H1 (cell line): ENCODE data around the gene DISC1. TPM values are rescaled to one million over a fixed set of nuclear protein-coding genes. Genes with fewer than 3 reads are reported as not detected.

Experiments
- CTCF ChIA-PET: fragments of 300-600 bp; sonication (Branson Sonifier 250); formaldehyde crosslinking; loops from one replicate; lab custom pipeline; 2021; ENCODE audit not compliant: partially characterized antibody; lab: Charles Lee
- POLR2A ChIA-PET: fragments of 300-600 bp; sonication (Branson Sonifier 250); formaldehyde crosslinking; loops from one replicate; lab custom pipeline; 2021; ENCODE audit warnings: inconsistent platforms; ENCODE audit not compliant: partially characterized antibody; lab: Charles Lee
- DNase-seq, 2 experiments: peaks; one replicate each; pipeline versions ENCODE4 v3.0.0 to v3.0.0-alpha.2; 2010 to 2022; ENCODE audit warnings: low spot score in 2 of 2, low read depth in 1 of 2, mixed read lengths in 1 of 2
- FAIRE-seq: peaks from 2 replicates; lab custom pipeline; 2011; peaks lifted over from hg19 to GRCh38; lab: Jason Lieb, UNC
- H2AFZ ChIP-seq: 2 replicates; pipeline ENCODE4 v1.8.1; 2012; ENCODE audit warnings: low read length, inconsistent platforms
- H2AK5ac ChIP-seq: 2 replicates; pipeline ENCODE4 v1.6.1; 2013; ENCODE audit warnings: low read depth, low read length
- H2BK120ac ChIP-seq: replicated peaks from 2 replicates; pipeline ENCODE3; 2013; ENCODE audit warnings: low read depth, low read length, inconsistent platforms
- H2BK12ac ChIP-seq: 2 replicates; pipeline ENCODE4 v1.6.1; 2013; ENCODE audit warnings: low read depth, low read length
- H2BK15ac ChIP-seq: 2 replicates; pipeline ENCODE4 v1.6.1; 2013; ENCODE audit warnings: low read length
- H2BK20ac ChIP-seq: 2 replicates; pipeline ENCODE4 v1.6.1; 2013; ENCODE audit warnings: low read length
- H2BK5ac ChIP-seq: 2 replicates; pipeline ENCODE4 v1.6.1; 2013; ENCODE audit warnings: low read depth, low read length
- H3K14ac ChIP-seq: 2 replicates; pipeline ENCODE4 v1.6.1; 2013; ENCODE audit warnings: inconsistent platforms; ENCODE audit not compliant: insufficient read length
- H3K18ac ChIP-seq: 2 replicates; pipeline ENCODE4 v1.6.1; 2013; ENCODE audit warnings: low read length; ENCODE audit errors: extremely low read depth
- H3K23ac ChIP-seq: 2 replicates; pipeline ENCODE4 v1.6.1; 2013; ENCODE audit warnings: inconsistent platforms; ENCODE audit not compliant: insufficient read length
- H3K23me2 ChIP-seq: 2 replicates; pipeline ENCODE4 v1.6.1; 2013; ENCODE audit warnings: low read depth, low read length
- H3K27ac ChIP-seq: 2 replicates; pipeline ENCODE4 v1.6.1; 2011; ENCODE audit warnings: low read depth, low read length, inconsistent platforms
- H3K27me3 ChIP-seq, 4 experiments: replicated peaks in 1 of 4; 1 replicate in 1 of 4; 2 replicates in 3 of 4; pipeline versions ENCODE4 v1.6.1 to v1.8.1; 2011 to 2013; ENCODE audit warnings: low read length in 3 of 4, mild to moderate bottlenecking in 3 of 4, inconsistent platforms in 2 of 4, mixed read lengths in 2 of 4, moderate library complexity in 1 of 4; ENCODE audit not compliant: control insufficient read depth in 3 of 4, insufficient read depth in 3 of 4; ENCODE audit errors: extremely low read depth in 1 of 4
- H3K36me3 ChIP-seq, 4 experiments: 2 replicates each; pipeline versions ENCODE4 v1.6.1 to v1.8.1; 2011 to 2013; ENCODE audit warnings: mild to moderate bottlenecking in 4 of 4, low read length in 3 of 4, moderate library complexity in 2 of 4, control low read depth in 1 of 4, inconsistent platforms in 1 of 4; ENCODE audit not compliant: insufficient read depth in 4 of 4, control insufficient read depth in 2 of 4
- H3K4ac ChIP-seq: replicated peaks from 2 replicates; pipeline ENCODE3; 2013; ENCODE audit warnings: low read length, low read depth, mixed read lengths, inconsistent platforms; ENCODE audit not compliant: insufficient read length
- H3K4me1 ChIP-seq, 4 experiments: replicated peaks in 1 of 4; 1 replicate in 1 of 4; 2 replicates in 3 of 4; pipeline versions ENCODE4 v1.6.1 to v1.8.1; 2011 to 2013; ENCODE audit warnings: low read length in 3 of 4, inconsistent platforms in 2 of 4, mixed read lengths in 1 of 4; ENCODE audit not compliant: insufficient read depth in 4 of 4, control insufficient read depth in 3 of 4
- H3K4me2 ChIP-seq, 2 experiments: 2 replicates each; pipeline versions ENCODE4 v1.6.1 to v1.8.1; 2011 to 2013; ENCODE audit warnings: low read depth in 2 of 2, low read length in 2 of 2, control low read depth in 1 of 2, inconsistent platforms in 1 of 2, mild to moderate bottlenecking in 1 of 2; ENCODE audit not compliant: insufficient read depth in 1 of 2
- H3K4me3 ChIP-seq, 4 experiments: fragments of 200-600, 300-600 bp in 1 of 4; sonication (generic), shearing (Covaris generic), sonication (Bioruptor Twin) in 1 of 4; 2 replicates each; pipeline versions ENCODE4 v1.5.1 to v1.8.1; 2011 to 2016; ENCODE audit warnings: low read length in 4 of 4, low read depth in 3 of 4, control low read depth in 2 of 4, inconsistent platforms in 2 of 4, mild to moderate bottlenecking in 2 of 4, mixed read lengths in 1 of 4, moderate library complexity in 1 of 4; ENCODE audit not compliant: insufficient read depth in 2 of 4; ENCODE audit errors: extremely low read depth in 1 of 4
- H3K56ac ChIP-seq: replicated peaks from 2 replicates; pipeline ENCODE3; 2013; ENCODE audit warnings: low read depth, mild to moderate bottlenecking, mixed read lengths, low read length, inconsistent platforms; ENCODE audit not compliant: insufficient read length
- H3K79me1 ChIP-seq: 2 replicates; pipeline ENCODE4 v1.6.1; 2013; ENCODE audit warnings: low read depth, low read length, control low read depth
- H3K79me2 ChIP-seq, 2 experiments: 2 replicates each; pipeline versions ENCODE4 v1.6.1 to v1.8.1; 2012 to 2013; ENCODE audit warnings: low read length in 2 of 2, mild to moderate bottlenecking in 2 of 2, inconsistent platforms in 1 of 2; ENCODE audit not compliant: insufficient read depth in 2 of 2, control insufficient read depth in 1 of 2
- H3K9ac ChIP-seq, 4 experiments: replicated peaks in 1 of 4; 1 replicate in 1 of 4; 2 replicates in 3 of 4; pipeline versions ENCODE4 v1.6.1 to v1.8.1; 2011 to 2013; ENCODE audit warnings: low read depth in 3 of 4, low read length in 3 of 4, control low read depth in 2 of 4, mild to moderate bottlenecking in 2 of 4, moderate library complexity in 2 of 4, inconsistent platforms in 1 of 4; ENCODE audit errors: extremely low read depth in 1 of 4
- H3K9me3 ChIP-seq, 2 experiments: 2 replicates each; pipeline versions ENCODE4 v1.6.1 to v1.8.1; 2012 to 2013; ENCODE audit warnings: mild to moderate bottlenecking in 2 of 2, moderate library complexity in 2 of 2, control low read depth in 1 of 2, inconsistent platforms in 1 of 2, low read depth in 1 of 2, low read length in 1 of 2, mixed read lengths in 1 of 2; ENCODE audit not compliant: insufficient read depth in 2 of 2
- H4K20me1 ChIP-seq, 2 experiments: replicated peaks in 1 of 2; 2 replicates each; pipeline versions ENCODE3 to v1.8.1; 2011 to 2013; ENCODE audit warnings: inconsistent platforms in 2 of 2, low read length in 2 of 2, mild to moderate bottlenecking in 1 of 2; ENCODE audit not compliant: insufficient read depth in 2 of 2, control insufficient read depth in 1 of 2
- H4K5ac ChIP-seq: 2 replicates; pipeline ENCODE4 v1.6.1; 2013; ENCODE audit warnings: low read length, low read depth, mixed read lengths, inconsistent platforms; ENCODE audit not compliant: insufficient read length
- H4K8ac ChIP-seq: 2 replicates; pipeline ENCODE4 v1.8.0; 2013; ENCODE audit warnings: mild to moderate bottlenecking, moderate library complexity, low read length, inconsistent platforms; ENCODE audit not compliant: insufficient read depth; ENCODE audit errors: extremely low read depth
- H4K91ac ChIP-seq: replicated peaks from 2 replicates; pipeline ENCODE3; 2013; ENCODE audit warnings: low read length, mixed read lengths, inconsistent platforms; ENCODE audit not compliant: insufficient read length
- EP300 ChIP-seq, 2 experiments: IDR thresholded peaks; 1 replicate in 1 of 2; 2 replicates in 1 of 2; pipeline ENCODE4 v1.6.1; 2011 to 2012; ENCODE audit warnings: low read depth in 2 of 2, low read length in 2 of 2, mild to moderate bottlenecking in 2 of 2, borderline replicate concordance in 1 of 2, inconsistent platforms in 1 of 2, moderate library complexity in 1 of 2
- GABPA ChIP-seq: IDR thresholded peaks from 2 replicates; pipeline ENCODE4 v1.6.1; 2011; ENCODE audit warnings: mild to moderate bottlenecking, low read length, moderate library complexity, borderline replicate concordance; ENCODE audit not compliant: insufficient read depth
- GTF2F1 ChIP-seq: IDR thresholded peaks from 2 replicates; pipeline ENCODE4 v1.6.1; 2012; ENCODE audit warnings: low read depth, low read length, improper control_type of control experiment, borderline replicate concordance
- KDM1A ChIP-seq: fragments of 200-600, 300-600 bp; sonication (generic); IDR thresholded peaks from 2 replicates; pipeline ENCODE4 v1.7.1; 2016; ENCODE audit warnings: mild to moderate bottlenecking, low read length, borderline replicate concordance
- KDM5A ChIP-seq: fragments of 200-600 bp; IDR thresholded peaks from 2 replicates; pipeline ENCODE4 v1.7.1; 2012; ENCODE audit warnings: mild to moderate bottlenecking, low read length, inconsistent platforms, mixed read lengths
- RNF2 ChIP-seq: fragments of 200-900, 300-1000 bp; sonication (generic); IDR thresholded peaks from 2 replicates; pipeline ENCODE4 v1.7.1; 2016; ENCODE audit warnings: borderline replicate concordance, low read depth, mild to moderate bottlenecking, antibody characterized with exemption, low read length; ENCODE audit not compliant: poor library complexity, severe bottlenecking; ENCODE audit errors: missing control alignments
- RXRA ChIP-seq: IDR thresholded peaks from 2 replicates; pipeline ENCODE4 v1.6.1; 2011; ENCODE audit warnings: low read depth, mild to moderate bottlenecking, low read length, moderate library complexity; ENCODE audit not compliant: insufficient read depth
- YY1 ChIP-seq: IDR thresholded peaks from 2 replicates; pipeline ENCODE4 v1.6.1; 2011; ENCODE audit warnings: low read depth, mild to moderate bottlenecking, low read length
- WGBS, 2 experiments: shearing (Covaris generic) in 1 of 2; methylation state at CpG; one replicate each; pipeline versions ENCODE4 v1.1.6 to v1.1.7; 2013 to 2015; ENCODE audit warnings: low lambda C conversion rate in 2 of 2, mixed read lengths in 2 of 2, inconsistent platforms in 1 of 2, low coverage in 1 of 2, missing lambda C conversion rate in 1 of 2; ENCODE audit not compliant: insufficient replicate concordance in 2 of 2, insufficient coverage in 1 of 2, insufficient read length in 1 of 2; ENCODE audit errors: extremely low coverage in 1 of 2, missing lambda C conversion rate in 1 of 2; 5-methylcytosine and 5-hydroxymethylcytosine counted together
- polyA plus RNA-seq, 7 experiments: library from polyadenylated mRNA; depleted of rRNA in 3 of 7; stranded (reverse) in 5 of 7; unstranded in 2 of 7; fragments of >200 nt in 5 of 7; fragments of 200-250 nt in 2 of 7; gene quantifications; 1 replicate in 5 of 7; 2 replicates in 1 of 7; 4 replicates in 1 of 7; pipeline versions ENCODE4 v1.2.1 to v1.2.3, GENCODE V29; 2011 to 2013; ENCODE audit warnings: missing spikeins in 2 of 7, mixed read lengths in 2 of 7
- total RNA-seq: library from RNA; stranded (reverse); fragmentation: NEBNext Ultra II Directional; extraction: Animal tissue kit (Norgen Biotek cat#: 25700); gene quantifications from 2 replicates; pipeline ENCODE4 v1.2.1, GENCODE V29; 2021

The DISC1 gene
- total and polyA plus RNA-seq, 2 of the 8 experiments (the other 6 are each of a cell fraction or from before 2014, with no cell fraction given), result 1.1 to 3.5 TPM

- no peaks in the 10 kb centered on the region for H3K36me3 ChIP-seq
- no peaks in the 10 kb centered on the region for H3K79me1 ChIP-seq
- H3K27me3 ChIP-seq, result no peaks in the 10 kb centered on the region
- peaks cover 5 to 6% of the 10 kb centered on the region in 2 experiments; a peak in 3 of 4 replicates for H3K9me3 ChIP-seq
- H3K14ac ChIP-seq, result no peak overlapping the region
- no peak overlapping the region for H3K56ac ChIP-seq
- no peaks in the 10 kb centered on the region; a peak in 1 of 7 replicates for H3K4me1 ChIP-seq
- H2AK5ac ChIP-seq, result no peak overlapping the region
- no peak overlapping the region for H3K9ac ChIP-seq
- TF ChIP-seq KDM5A (no peak), KDM1A (no peak), RXRA (no peak), RNF2 (no peak), GABPA (no peak), GTF2F1 (no peak), YY1 (no peak), EP300 (IDR thresholded peaks at IDR 0.05; ENCODE audit: borderline replicate concordance in 1 of 2, low read depth in 2 of 2, low read length in 2 of 2) (no peak)
- TF ChIP-seq, all 59 proteins: peak for 0
- Histone ChIP-seq H3K79me2 (no peaks in the 10 kb centered on the region), H2BK5ac (no peak overlapping the region), H2AFZ (no peak overlapping the region), H3K27ac (no peak overlapping the region), H4K20me1 (no peaks in the 10 kb centered on the region), H3K18ac (no peak overlapping the region), H2BK120ac (no peak overlapping the region), H3K4ac (no peak overlapping the region), H4K8ac (no peak overlapping the region), H2BK12ac (no peak overlapping the region), H3K23me2 (no peaks in the 10 kb centered on the region), H3K4me3 (no peak overlapping the region), H2BK20ac (no peak overlapping the region), H2BK15ac (no peak overlapping the region), H4K91ac (no peak overlapping the region), H3K23ac (no peak overlapping the region), H4K5ac (no peak overlapping the region), H3K4me2 (no peak overlapping the region)
- POLR2A ChIA-PET, result no interaction called here
- FAIRE-seq (no peak), DNase-seq (no peak)
- WGBS, 2 experiments, result 77% methylated on average over 3 of the region's 3 CpGs; no CpG with 5 or more reads in 1 of the 2 experiments
- CTCF ChIA-PET, result interaction anchor here (0.9 to 3.8 kb wide), 5 partner anchors 9 to 76 kb away, joined by 3 to 21 read pairs (median 4); no protein-coding TSS in a partner anchor
These were observed 54.4 kb downstream of the DISC1 start for GRCh38 chr1:231681006-231681405.
